ENCODE data around the gene HLA-DMA. TPM values are rescaled to one million over a fixed set of nuclear protein-coding genes. Genes with fewer than 3 reads are reported as not detected.

HLA-DMA gene
- total and polyA plus RNA-seq, 2 of the 8 experiments (the other 6 are each of a cell fraction or from before 2014, with no cell fraction given) = 13.3 to 23.1 TPM

GRCh38 chr6:32963866-32964265 is 11.0 kb upstream of the HLA-DMA start (continued):
- TF ChIP-seq CHD7 (IDR thresholded peaks at IDR 0.05; ENCODE audit: insufficient replicate concordance, low read length) = no peak
- TF ChIP-seq FOSL1 (IDR thresholded peaks at IDR 0.05; ENCODE audit: insufficient read depth, low read depth, low read length) = no peak
- TF ChIP-seq EP300 (IDR thresholded peaks at IDR 0.05; ENCODE audit: borderline replicate concordance in 1 of 2, low read depth in 2 of 2, low read length in 2 of 2) = no peak
- TF ChIP-seq KDM4A (IDR thresholded peaks at IDR 0.05; ENCODE audit: low read depth, low read length, severe bottlenecking) = no peak
- TF ChIP-seq YY1 (IDR thresholded peaks at IDR 0.05; ENCODE audit: low read depth, low read length) = no peak
- TF ChIP-seq TBP (IDR thresholded peaks at IDR 0.05; ENCODE audit: low read depth, low read length) = no peak
- TF ChIP-seq TEAD4 (IDR thresholded peaks at IDR 0.05; ENCODE audit: low read depth, low read length) = no peak
- TF ChIP-seq CTBP2 (IDR thresholded peaks at IDR 0.05; ENCODE audit: borderline replicate concordance, insufficient read depth, insufficient read length, low read length) = no peak

All from H1 (cell line).